H9 (cell line): ENCODE results near the gene EPHX1. TPM values are rescaled to one million over a fixed set of nuclear protein-coding genes. Genes with fewer than 3 reads are reported as not detected.
A peak's percentile ranks its signal among the peaks of the same experiment; 100 is the strongest.

Source experiments
- DNase-seq: peaks from one replicate; pipeline ENCODE4 v3.0.0-alpha.2; 2017
- H2AFZ ChIP-seq: one replicate; pipeline ENCODE4 v1.6.1; 2013; ENCODE audit warnings: mild to moderate bottlenecking, low read length, control low read depth, moderate library complexity
- H2AK5ac ChIP-seq: 2 replicates; pipeline ENCODE4 v1.6.1; 2013; ENCODE audit warnings: low read length, control low read depth, mixed read lengths; ENCODE audit not compliant: insufficient read length
- H2BK120ac ChIP-seq: one replicate; pipeline ENCODE4 v1.6.1; 2013; ENCODE audit warnings: low read depth, mild to moderate bottlenecking, low read length, control low read depth, inconsistent platforms; ENCODE audit not compliant: poor library complexity, severe bottlenecking
- H2BK12ac ChIP-seq: 2 replicates; pipeline ENCODE4 v1.6.1; 2013; ENCODE audit warnings: low read length, control low read depth, mixed read lengths, low read depth; ENCODE audit not compliant: insufficient read length
- H2BK15ac ChIP-seq: 2 replicates; pipeline ENCODE4 v1.6.1; 2013; ENCODE audit warnings: low read depth, low read length, control low read depth
- H2BK20ac ChIP-seq: one replicate; pipeline ENCODE4 v1.6.1; 2013; ENCODE audit warnings: low read depth, mild to moderate bottlenecking, low read length, control low read depth, inconsistent platforms; ENCODE audit not compliant: poor library complexity, severe bottlenecking
- H2BK5ac ChIP-seq: 2 replicates; pipeline ENCODE4 v1.6.1; 2013; ENCODE audit warnings: low read length, control low read depth, mixed read lengths; ENCODE audit not compliant: insufficient read length
- H3K14ac ChIP-seq: 2 replicates; pipeline ENCODE4 v1.6.1; 2013; ENCODE audit warnings: low read length, control low read depth; ENCODE audit not compliant: insufficient read depth
- H3K18ac ChIP-seq: 2 replicates; pipeline ENCODE4 v1.6.1; 2013; ENCODE audit warnings: low read depth, mild to moderate bottlenecking, mixed read lengths, low read length, control low read depth; ENCODE audit not compliant: insufficient read length
- H3K23ac ChIP-seq: 2 replicates; pipeline ENCODE4 v1.6.1; 2013; ENCODE audit warnings: low read length, control low read depth, mixed read lengths, low read depth; ENCODE audit not compliant: insufficient read length
- H3K23me2 ChIP-seq: 2 replicates; pipeline ENCODE4 v1.6.1; 2013; ENCODE audit warnings: low read depth, mild to moderate bottlenecking, mixed read lengths, low read length, control low read depth; ENCODE audit not compliant: insufficient read length, poor library complexity, severe bottlenecking
- H3K27ac ChIP-seq: 2 replicates; pipeline ENCODE4 v1.5.1; 2013; ENCODE audit warnings: low read length, control low read depth, mixed read lengths, low read depth; ENCODE audit not compliant: insufficient read length
- H3K27me3 ChIP-seq: 2 replicates; pipeline ENCODE4 v1.6.1; 2013; ENCODE audit warnings: low read length, control low read depth, inconsistent platforms; ENCODE audit not compliant: insufficient read depth
- H3K4ac ChIP-seq: 2 replicates; pipeline ENCODE4 v1.6.1; 2013; ENCODE audit warnings: low read depth, mild to moderate bottlenecking, control low read depth, inconsistent platforms, low read length, moderate library complexity
- H3K4me1 ChIP-seq: 2 replicates; pipeline ENCODE4 v1.6.1; 2013; ENCODE audit warnings: low read length, control low read depth, inconsistent platforms; ENCODE audit not compliant: insufficient read depth
- H3K4me2 ChIP-seq: 2 replicates; pipeline ENCODE4 v1.6.1; 2013; ENCODE audit warnings: low read length, control low read depth, mixed read lengths; ENCODE audit not compliant: insufficient read length, insufficient read depth
- H3K56ac ChIP-seq: 2 replicates; pipeline ENCODE4 v1.6.1; 2013; ENCODE audit warnings: low read depth, mild to moderate bottlenecking, mixed read lengths, low read length, control low read depth; ENCODE audit not compliant: insufficient read length
- H3K79me1 ChIP-seq: 2 replicates; pipeline ENCODE4 v1.6.1; 2013; ENCODE audit warnings: low read depth, mild to moderate bottlenecking, moderate library complexity, low read length, control low read depth, inconsistent platforms; ENCODE audit not compliant: insufficient read depth, poor library complexity, severe bottlenecking
- H3K79me2 ChIP-seq: 2 replicates; pipeline ENCODE4 v1.6.1; 2013; ENCODE audit warnings: low read length, control low read depth, inconsistent platforms; ENCODE audit not compliant: insufficient read depth
- H3K9ac ChIP-seq: 2 replicates; pipeline ENCODE4 v1.6.1; 2013; ENCODE audit warnings: low read length, control low read depth, mixed read lengths; ENCODE audit not compliant: insufficient read length; ENCODE audit errors: extremely low read depth
- H3K9me3 ChIP-seq: one replicate; pipeline ENCODE4 v1.6.1; 2013; ENCODE audit warnings: low read depth, low read length, inconsistent platforms; ENCODE audit not compliant: control insufficient read depth
- H3T11ph ChIP-seq: one replicate; pipeline ENCODE4 v1.6.1; 2013; ENCODE audit warnings: mild to moderate bottlenecking, low read length, control low read depth, inconsistent platforms
- H4K20me1 ChIP-seq: one replicate; pipeline ENCODE4 v1.6.1; 2013; ENCODE audit not compliant: control insufficient read depth, insufficient read length, insufficient read depth
- H4K5ac ChIP-seq: 2 replicates; pipeline ENCODE4 v1.6.1; 2013; ENCODE audit warnings: low read depth, mild to moderate bottlenecking, mixed read lengths, low read length, control low read depth; ENCODE audit not compliant: insufficient read length
- H4K8ac ChIP-seq: replicated peaks from 2 replicates; pipeline ENCODE4 v1.6.1; 2013; ENCODE audit warnings: low read length, control low read depth, mixed read lengths, low read depth; ENCODE audit not compliant: insufficient read length
- H4K91ac ChIP-seq: 2 replicates; pipeline ENCODE4 v1.6.1; 2013; ENCODE audit warnings: low read depth, mild to moderate bottlenecking, moderate library complexity, mixed read lengths, low read length, control low read depth; ENCODE audit not compliant: insufficient read length
- H3K27ac Mint-ChIP-seq, 3 experiments: 2 replicates in 2 of 3; 3 replicates in 1 of 3; pipeline ENCODE4 v1.8.0; 2020 to 2021; ENCODE audit warnings: mixed read lengths in 3 of 3, mild to moderate bottlenecking in 1 of 3, moderate library complexity in 1 of 3
- H3K27me3 Mint-ChIP-seq: 2 replicates; pipeline ENCODE4 v1.8.0; 2021; ENCODE audit warnings: low read depth, mild to moderate bottlenecking, moderate library complexity, mixed read lengths
- H3K36me3 Mint-ChIP-seq, 3 experiments: 2 replicates in 2 of 3; 3 replicates in 1 of 3; pipeline ENCODE4 v1.8.0; 2020 to 2021; ENCODE audit warnings: low read depth in 3 of 3, mixed read lengths in 3 of 3; ENCODE audit not compliant: insufficient read depth in 1 of 3
- H3K4me1 Mint-ChIP-seq, 2 experiments: 2 replicates each; pipeline ENCODE4 v1.8.0; 2020; ENCODE audit warnings: mixed read lengths in 2 of 2
- H3K4me3 Mint-ChIP-seq, 2 experiments: 2 replicates in 1 of 2; 3 replicates in 1 of 2; pipeline ENCODE4 v1.8.0; 2020 to 2021; ENCODE audit warnings: mild to moderate bottlenecking in 2 of 2, mixed read lengths in 2 of 2, moderate library complexity in 1 of 2
- H3K9me3 Mint-ChIP-seq, 2 experiments: 2 replicates in 1 of 2; 3 replicates in 1 of 2; pipeline ENCODE4 v1.8.0; 2020; ENCODE audit warnings: mild to moderate bottlenecking in 2 of 2, mixed read lengths in 2 of 2, moderate library complexity in 1 of 2
- CTCF ChIP-seq: fragments of 200-600 bp; sonication (generic); conservative IDR thresholded peaks from 3 replicates; pipeline ENCODE4 v1.8.0; 2021; ENCODE audit warnings: antibody characterized with exemption, mild to moderate bottlenecking
- WGBS: extraction: QIAGEN DNeasy Blood & Tissue Kit; methylation state at CpG from one replicate; pipeline ENCODE4 v1.1.7; 2013; ENCODE audit warnings: missing lambda C conversion rate, low lambda C conversion rate, mixed read lengths; ENCODE audit not compliant: insufficient read length; ENCODE audit errors: extremely low coverage; 5-methylcytosine and 5-hydroxymethylcytosine counted together
- total RNA-seq: library from RNA; stranded (reverse); gene quantifications from 2 replicates; pipeline ENCODE4 v1.2.1, GENCODE V29; 2021

The EPHX1 gene
- total RNA-seq, 1 experiment from 2014 or later = 40.6 TPM

GRCh38 chr1:225888289-225888897 is 78.5 kb downstream of the EPHX1 start:
- Histone ChIP-seq H2BK120ac (no peak overlapping the region), H3K18ac (no peak overlapping the region), H3K79me1 (no peaks in the 10 kb centered on the region), H2BK12ac (no peak overlapping the region), H4K8ac (peak overlapping the region; percentile 21), H4K20me1 (no peaks in the 10 kb centered on the region), H3K14ac (no peak overlapping the region), H3K79me2 (peaks cover 2% of the 10 kb centered on the region; the same call in 1 of the 2 replicates), H3K27ac (no peak overlapping the region), H3K27me3 (no peaks in the 10 kb centered on the region), H3K9me3 (no peaks in the 10 kb centered on the region), H4K91ac (no peak overlapping the region), H3K4me1 (peaks cover 5% of the 10 kb centered on the region; the same call in 1 of the 2 replicates), H2BK5ac (no peak overlapping the region), H3K23me2 (no peaks in the 10 kb centered on the region), H3K9ac (peak overlapping the region; percentile 86), H3K23ac (no peak overlapping the region), H4K5ac (no peak overlapping the region), H3K4me2 (peak overlapping the region; percentile 36), H3T11ph (no peak overlapping the region), H2AFZ (no peak overlapping the region), H3K4ac (no peak overlapping the region), H2BK15ac (no peak overlapping the region), H2BK20ac (no peak overlapping the region), H2AK5ac (no peak overlapping the region), H3K56ac (no peak overlapping the region)
- Mint-ChIP-seq H3K4me1 (peaks cover 44% of the 10 kb centered on the region in 2 experiments), H3K4me3 (peak overlapping the region; percentile 70 to 75), H3K27ac (peak overlapping the region in 2 of 3 experiments; percentile 18 to 44; a peak in 2 of 7 replicates), H3K36me3 (peaks cover 0 to 13% (median 0%) of the 10 kb centered on the region in 3 experiments; a peak in 5 of 7 replicates), H3K27me3 (peaks cover 2% of the 10 kb centered on the region; the same call in 1 of the 2 replicates), H3K9me3 (no peaks in the 10 kb centered on the region; a peak in 1 of 5 replicates)
- DNase-seq = no peak
- TF ChIP-seq CTCF = no peak
- WGBS = no CpG with 5 or more reads among the region's 18 CpGs
